ENCODE measurements around the gene PAK1.
A peak's percentile ranks its signal among the peaks of the same experiment; 100 is the strongest.
"Not testable (repeated sequence)": the region's sequence is repeated elsewhere in the genome, so short reads cannot be mapped to it uniquely, and the experiment has no call there.

The PAK1 gene

DNA sequence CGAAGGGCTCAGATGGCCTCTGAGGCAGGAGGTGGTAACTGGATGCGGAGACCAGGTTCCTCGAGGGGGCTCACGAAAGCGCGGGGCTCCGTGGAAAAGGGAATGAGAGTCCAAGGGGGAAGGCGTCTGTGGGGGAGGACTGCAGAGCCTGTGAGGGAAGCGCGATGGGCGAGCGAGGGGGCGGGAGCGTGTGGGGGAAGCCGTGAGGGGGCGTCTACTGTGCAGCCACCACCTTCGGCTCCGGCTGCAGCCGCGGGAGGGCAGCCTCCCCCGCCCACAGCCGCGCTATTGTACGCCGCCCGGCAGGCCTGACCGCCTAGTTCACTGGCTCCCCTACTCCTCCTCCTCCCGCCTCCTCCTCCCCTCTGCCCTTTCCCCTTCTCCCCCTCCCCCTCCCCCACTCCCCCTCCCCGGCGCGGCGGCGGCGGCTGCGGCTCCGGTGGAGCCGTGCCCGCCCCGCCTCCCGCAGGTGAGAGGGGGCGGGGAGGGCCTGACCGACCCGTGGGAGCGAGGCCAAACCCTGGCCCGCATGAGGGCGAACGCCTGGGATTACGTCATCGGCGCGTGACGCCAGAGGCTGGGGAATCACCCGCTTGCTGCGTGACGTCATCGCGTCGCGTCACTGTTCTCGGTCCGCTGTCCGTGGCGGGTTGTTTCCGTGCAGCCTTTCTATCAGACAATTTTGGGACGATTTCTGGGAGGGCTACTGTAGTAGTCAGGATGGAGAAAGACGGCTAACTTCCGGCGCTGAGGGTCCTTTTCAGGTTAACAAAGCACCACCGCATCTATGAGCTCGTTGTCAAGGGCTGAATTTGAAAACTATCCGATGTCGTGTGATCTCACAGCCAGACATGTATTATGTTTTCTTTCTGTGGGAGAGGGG is at the start of gene PAK1:
Gene PAK1 (minus strand): TSS at position 294 of the 883 bp plus-strand sequence. CDS start 81,574 bp downstream, outside the sequence.
- peak; percentile 77 to 91 (median 86) for DNase-seq

- DNase-seq: no peak
Measured at GRCh38 chr11:77522215-77522614, 48.3 kb upstream of the PAK1 start.

DNA sequence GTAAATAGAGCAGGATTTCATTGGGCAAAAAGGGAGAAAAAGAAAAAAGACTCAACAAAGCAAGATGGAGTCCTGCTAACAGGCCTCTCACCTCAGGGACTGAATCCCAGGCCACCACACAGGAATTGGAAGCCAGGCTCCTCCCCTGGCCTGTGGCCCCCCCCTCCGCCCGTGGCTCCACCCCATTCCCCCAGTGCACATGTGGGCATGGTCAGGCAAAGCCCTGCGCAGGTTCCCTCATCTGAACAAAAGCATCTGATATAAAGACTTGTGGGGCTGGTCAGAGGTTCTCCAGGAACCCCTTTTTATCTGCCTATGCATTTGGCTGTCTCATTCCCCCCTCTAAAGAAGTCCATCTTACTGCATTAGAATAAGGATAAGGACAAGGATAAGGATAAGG is 46.0 kb upstream of the PAK1 start:
- DNase-seq: no peak

DNA sequence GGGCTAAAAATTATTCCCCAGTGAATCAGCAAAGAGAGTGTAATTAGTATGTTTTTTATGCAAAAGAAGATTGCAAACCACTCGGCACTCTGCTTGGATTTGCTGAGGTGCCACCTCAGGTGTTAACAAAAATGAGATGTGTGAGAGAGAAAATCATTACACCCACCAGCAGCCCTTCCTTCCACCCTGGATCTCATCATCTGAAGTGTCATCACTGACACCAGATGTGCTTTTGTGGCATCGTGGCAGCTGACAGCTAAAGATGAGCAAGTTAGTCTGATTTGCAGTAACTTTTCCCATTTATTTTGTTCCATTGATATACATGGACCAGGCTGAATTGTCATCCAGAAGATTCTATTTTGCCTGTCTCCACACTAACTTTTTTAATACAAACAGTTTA is 44.6 kb upstream of the PAK1 start:
- no peak for DNase-seq

GRCh38 chr11:77517753-77518152 is 43.9 kb upstream of the PAK1 start:
- no peak for DNase-seq

- no peak for DNase-seq
Measured at GRCh38 chr11:77517226-77517625, 43.3 kb upstream of the PAK1 start.

DNA sequence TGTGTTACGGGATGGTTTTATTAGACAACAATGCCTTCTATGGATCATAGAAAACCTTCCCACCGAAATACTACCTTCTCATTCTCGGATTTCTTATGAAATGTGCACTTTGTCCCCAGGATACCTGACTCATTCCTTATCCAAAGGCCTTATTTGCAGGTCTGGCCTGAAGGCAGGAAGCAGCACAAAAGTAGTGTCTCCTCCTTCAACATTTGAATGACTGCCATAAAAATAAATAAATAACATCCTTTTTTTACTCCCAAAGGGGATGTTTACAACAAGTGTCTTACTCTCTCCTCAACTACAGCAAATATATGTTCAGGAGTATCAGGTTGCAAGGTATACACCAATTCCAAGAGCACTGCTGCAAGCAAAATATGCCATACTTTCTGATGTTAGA is 41.6 kb upstream of the PAK1 start:
- no peak for DNase-seq

- no peak for DNase-seq
Measured at GRCh38 chr11:77515063-77515462, 41.2 kb upstream of the PAK1 start.

DNA sequence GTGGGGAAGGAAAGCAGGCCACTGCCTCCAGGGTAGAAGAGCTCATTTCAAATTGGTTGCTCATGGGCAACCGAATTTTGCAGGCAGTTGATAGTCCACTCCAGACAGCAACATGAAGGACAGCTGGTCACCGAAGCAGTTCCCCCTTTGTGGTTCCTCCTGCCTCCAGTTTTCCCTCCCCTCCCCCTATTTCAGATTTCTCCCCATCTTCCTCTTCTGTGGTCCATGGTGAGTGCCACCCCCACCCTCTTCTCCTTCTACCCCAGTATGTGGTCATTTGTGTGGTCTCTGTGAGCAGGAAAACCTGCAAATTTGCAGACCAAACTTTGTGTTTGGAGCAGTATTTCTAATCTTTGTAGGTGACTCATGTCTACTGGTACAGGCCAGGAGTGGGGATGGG is 38.2 kb upstream of the PAK1 start:
- DNase-seq: no peak

- DNase-seq: no peak
Measured at GRCh38 chr11:77510851-77511250, 37.0 kb upstream of the PAK1 start.

- no peak for DNase-seq
Measured at GRCh38 chr11:77510095-77510494, 36.2 kb upstream of the PAK1 start.

DNA sequence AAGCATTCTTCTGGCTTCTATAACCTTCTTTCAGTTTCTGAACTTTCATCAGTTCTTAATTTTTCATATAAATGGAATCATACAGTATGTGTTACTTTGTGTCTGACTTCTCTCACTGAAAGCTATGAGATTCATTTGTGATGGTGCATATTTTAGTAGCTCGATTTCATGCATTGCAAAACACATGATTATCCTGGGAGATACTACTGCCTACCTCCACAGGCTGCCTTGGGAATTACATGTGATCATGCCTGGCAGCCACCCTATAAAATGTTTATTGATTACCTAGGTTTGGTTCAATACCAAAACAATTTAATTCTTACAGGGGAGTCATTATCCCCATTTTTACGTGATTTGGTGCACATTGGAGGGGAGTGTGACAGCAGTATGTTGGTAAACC is 34.1 kb upstream of the PAK1 start:
- DNase-seq: no peak

DNA sequence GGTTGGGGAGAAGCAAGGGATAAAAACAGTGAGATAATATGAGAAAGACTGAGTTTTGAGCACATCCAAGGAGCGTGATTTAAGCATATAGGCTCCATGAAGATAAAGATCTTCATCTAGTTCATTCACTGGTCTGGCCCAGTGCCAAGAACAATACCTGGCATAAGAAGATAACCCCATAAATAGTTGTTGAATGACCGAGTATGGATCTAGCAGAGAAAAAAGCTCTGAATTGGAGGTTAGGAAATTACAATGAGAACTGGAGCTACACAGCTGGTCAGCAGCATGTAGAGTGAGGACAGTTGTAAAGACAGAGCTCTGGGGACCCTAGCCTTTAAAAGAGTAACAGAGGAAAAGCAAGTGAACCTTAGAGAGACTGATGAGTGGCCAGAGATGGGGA is 33.0 kb upstream of the PAK1 start:
- no peak for DNase-seq

DNA sequence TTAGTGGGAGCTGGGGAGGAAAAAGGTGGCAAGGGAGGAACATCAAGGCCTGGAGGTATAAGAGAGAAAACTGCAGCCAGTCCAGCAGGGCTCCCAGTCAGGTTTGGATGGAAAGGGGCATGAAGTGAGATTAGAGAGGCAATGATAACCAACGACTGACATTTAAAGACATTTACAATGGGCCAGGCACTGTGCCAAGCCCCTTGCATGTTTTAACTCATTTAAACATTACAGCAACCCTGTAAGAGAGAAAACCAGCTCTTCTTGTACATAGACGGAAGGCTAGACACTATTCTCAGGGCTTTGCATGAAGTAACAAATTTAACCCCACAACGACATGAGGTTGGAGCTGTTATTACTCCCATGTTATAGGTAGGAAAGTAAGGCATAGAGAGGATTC is 32.1 kb upstream of the PAK1 start:
- no peak for DNase-seq

- no peak for DNase-seq
Measured at GRCh38 chr11:77503006-77503405, 29.1 kb upstream of the PAK1 start.

DNA sequence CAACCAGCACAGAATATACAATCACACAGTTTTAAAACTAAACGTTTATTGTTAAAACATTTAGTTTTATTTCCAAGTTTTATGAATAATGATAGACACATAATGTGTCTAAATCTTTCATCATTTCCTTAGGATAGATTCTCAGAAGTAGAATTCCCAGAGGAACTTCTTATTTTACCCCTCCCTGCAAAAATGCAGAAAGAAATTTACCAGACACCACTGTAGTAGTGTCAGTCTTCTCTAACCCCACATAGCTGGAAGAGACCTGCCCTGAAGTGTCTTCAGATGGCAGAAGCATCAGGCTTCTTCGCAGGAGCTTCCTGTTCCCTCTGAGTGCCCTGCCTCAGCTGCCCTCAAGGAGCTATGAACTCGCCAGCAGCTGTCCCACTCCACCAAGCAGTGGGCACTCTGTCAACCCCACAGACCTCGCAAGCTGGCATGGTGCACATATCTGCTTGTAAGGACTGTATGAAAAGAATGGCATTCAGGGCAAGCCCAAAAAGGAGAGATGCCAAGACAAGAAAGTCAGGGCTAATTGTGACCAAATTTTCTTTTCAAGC is 28.5 kb upstream of the PAK1 start:
- DNase-seq: no peak

- DNase-seq: no peak
Measured at GRCh38 chr11:77501758-77502157, 27.9 kb upstream of the PAK1 start.

DNA sequence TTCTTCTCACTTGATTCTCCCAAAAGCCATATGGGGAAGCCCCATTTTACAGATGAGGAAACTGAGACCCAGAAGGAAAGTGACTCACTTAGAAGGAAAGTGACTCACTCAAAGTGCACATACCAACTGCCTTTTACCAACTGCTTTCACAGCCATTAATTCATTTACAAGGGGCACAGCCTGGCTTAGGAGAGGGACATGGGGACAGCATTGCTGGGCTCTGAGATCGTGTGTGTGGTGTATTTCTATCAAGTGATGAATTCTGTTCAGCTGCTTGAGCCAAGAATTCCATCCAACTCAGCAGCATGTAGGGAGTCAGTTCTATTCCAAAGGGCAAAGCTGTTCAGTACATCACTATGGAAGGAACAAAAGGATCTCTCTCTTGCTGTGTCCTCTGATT is 23.5 kb upstream of the PAK1 start:
- DNase-seq: no peak

DNA sequence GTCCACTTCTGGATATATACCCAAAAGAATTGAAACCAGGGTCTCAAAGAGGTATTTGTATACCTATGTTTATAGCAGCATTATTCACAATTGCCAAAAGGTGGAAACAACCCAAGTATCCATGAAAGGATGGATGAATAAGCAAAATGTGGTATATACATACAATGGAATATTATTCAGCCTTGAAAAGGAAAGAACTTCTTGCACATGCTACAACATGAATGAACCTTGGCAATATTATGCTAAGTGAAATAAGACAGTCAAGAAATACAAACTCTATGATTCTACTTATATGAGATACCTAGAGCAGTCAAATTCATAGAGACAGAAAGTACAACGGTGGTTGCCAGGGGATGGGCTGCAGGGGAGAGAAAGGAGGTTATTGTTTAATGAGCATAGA is 21.6 kb upstream of the PAK1 start:
- no peak for DNase-seq

GRCh38 chr11:77490035-77490434 is 16.1 kb upstream of the PAK1 start:
- DNase-seq: not testable (repeated sequence)

DNA sequence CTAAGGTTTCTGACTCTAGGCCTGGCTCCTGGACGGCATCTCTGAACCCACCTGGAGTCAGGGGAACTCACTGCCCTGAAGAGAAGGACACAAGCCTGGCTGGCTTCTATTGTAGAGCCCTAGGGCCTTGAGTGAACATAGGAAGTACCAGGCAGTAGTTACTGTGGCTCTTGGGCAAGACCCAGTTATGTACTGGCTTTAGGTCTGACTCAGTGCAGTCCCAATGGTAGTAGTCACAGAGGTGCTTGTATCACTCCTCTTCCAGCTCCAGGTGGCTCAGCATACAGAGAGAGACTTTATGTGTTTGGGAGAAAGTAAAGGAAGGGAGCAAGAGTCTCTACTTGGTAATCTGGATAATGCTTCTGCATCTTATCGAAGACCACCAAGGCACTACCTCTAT is 13.9 kb upstream of the PAK1 start:
- no peak for DNase-seq

DNA sequence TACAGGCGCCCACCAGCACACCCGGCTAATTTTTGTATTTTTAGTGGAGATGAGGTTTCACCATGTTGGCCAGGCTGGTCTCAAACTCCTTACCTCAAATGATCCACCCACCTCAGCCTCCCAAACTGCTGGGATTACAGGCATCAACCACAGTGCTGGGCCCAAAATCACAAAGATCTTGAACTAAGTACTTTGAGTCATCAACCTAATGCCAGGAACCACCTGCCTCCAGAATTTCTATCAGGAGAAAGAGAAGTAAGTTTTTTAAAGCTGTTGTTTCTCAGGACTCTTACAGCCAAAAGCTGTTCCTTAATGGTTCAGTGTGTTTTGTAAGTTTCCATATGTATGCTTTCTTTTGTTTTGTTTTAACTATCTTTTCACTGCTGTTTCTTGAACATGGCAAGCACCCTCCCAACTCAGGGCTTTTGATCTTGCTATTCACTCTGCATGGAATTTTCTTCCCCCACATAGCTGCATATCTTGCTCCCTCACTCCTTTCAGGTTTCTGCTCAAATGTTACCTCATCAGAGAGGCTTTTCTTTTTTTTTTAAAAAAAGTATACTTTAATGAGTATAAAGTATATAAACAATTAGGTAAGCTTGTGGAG is 6.0 kb upstream of the PAK1 start:
- no peak for DNase-seq

- DNase-seq: no peak
Measured at GRCh38 chr11:77475206-77475605, 1.3 kb upstream of the PAK1 start.

GRCh38 chr11:77474684-77475060 is 778 bp upstream of the PAK1 start:
- DNase-seq: no peak

Measured in stimulated activated naive CD4-positive, alpha-beta T cell (primary cell).